HG03558 (cell line): ENCODE results near the gene CADM2.

ENCODE experiments used
- ATAC-seq: cut with Tn5 transposase; IDR thresholded peaks from one replicate; pipeline ENCODE4 v1.9.1; 2021; ENCODE audit warnings: moderate number of reproducible peaks; ENCODE audit not compliant: unreplicated experiment; ENCODE audit errors: extremely low read depth

The CADM2 gene

GRCh38 chr3:85171976-85172375, 213.2 kb downstream of the CADM2 start:
- no peak for ATAC-seq

GRCh38 chr3:85176799-85177198, 218.0 kb downstream of the CADM2 start:
- no peak for ATAC-seq

GRCh38 chr3:85182975-85183752, 224.4 kb downstream of the CADM2 start:
- ATAC-seq, result no peak

GRCh38 chr3:85185495-85185894, 226.7 kb downstream of the CADM2 start:
- no peak for ATAC-seq

- ATAC-seq, result no peak
These were observed 230.9 kb downstream of the CADM2 start for GRCh38 chr3:85189731-85190130.

DNA sequence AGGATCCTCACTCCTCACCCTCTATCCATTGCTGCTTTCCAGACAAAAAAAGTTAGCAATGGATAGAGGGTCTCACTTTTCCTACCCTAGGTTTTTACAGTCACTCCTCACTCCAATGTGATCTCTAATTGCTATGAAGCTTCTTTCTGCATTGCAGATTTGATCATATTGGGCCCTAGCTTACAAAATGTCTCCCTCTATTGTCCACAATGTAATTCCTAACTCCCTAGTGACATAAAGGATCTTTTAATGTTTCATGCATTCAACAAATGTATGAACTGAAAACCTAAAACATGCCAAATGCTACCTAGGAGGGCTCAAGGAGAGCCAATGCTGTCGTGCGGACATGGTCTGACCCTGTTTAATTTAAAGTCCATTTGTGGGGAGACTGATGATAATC, 234.8 kb downstream of the CADM2 start:
- no peak for ATAC-seq

GRCh38 chr3:85208650-85209049, 249.9 kb downstream of the CADM2 start:
- no peak for ATAC-seq

DNA sequence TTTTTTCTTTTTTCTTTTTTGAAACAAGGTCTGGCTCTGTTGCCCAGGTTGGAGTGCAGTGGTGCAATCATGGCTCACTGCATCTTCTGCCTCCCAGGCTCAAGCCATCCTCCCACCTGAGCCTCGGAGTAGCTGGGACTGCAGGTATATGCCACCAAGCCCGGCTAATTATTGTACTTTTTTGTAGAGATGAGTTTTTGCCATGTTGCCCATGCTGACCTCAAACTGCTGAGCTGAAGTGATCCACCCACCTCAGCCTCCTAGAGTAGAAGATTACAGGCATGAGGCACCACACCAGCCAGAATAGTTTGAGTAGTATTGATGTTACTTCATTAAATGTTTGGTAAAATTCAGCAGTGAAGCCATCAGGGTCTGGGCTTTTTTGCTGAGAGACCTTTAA, 251.8 kb downstream of the CADM2 start:
- ATAC-seq, result no peak

DNA sequence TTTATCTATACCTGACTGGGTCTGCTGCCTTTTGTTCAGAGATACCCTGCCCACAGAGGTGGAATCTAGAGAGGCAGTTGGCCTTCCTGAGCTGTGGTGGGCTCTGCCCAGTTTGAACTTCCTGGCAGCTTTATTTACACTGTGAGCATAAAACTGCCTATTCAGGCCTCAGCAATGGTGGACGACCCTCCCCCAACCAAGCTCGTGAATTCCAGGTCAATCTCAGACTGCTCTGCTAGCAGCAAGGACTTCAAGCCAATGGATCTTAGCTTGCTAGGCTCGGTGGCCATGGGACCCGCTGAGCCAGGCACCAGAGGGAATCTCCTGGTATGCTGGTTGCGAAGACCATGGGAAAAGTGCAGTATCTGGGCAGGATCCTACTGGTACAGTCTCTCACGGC, 270.2 kb downstream of the CADM2 start:
- no peak for ATAC-seq

- ATAC-seq, result no peak
These were observed 285.3 kb downstream of the CADM2 start for GRCh38 chr3:85244091-85244490.

DNA sequence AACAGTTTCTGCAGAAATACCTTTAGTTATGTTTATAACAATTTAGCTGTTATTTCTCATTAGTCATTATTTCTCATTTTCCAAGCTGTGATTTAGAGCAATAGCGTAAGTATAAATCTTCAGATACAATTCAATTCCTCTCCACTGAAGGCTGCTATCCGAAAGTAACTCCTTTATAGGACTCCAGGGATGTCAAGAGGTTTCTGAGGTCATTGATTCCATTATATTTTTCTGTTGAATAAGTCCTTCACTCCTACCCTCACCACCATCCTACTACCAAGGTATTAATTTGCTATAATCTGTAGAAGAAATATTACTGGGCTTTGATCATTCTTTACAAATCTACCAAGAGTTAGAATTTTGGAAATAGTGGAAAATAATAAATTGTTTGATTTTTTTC, 285.7 kb downstream of the CADM2 start:
- no peak for ATAC-seq

DNA sequence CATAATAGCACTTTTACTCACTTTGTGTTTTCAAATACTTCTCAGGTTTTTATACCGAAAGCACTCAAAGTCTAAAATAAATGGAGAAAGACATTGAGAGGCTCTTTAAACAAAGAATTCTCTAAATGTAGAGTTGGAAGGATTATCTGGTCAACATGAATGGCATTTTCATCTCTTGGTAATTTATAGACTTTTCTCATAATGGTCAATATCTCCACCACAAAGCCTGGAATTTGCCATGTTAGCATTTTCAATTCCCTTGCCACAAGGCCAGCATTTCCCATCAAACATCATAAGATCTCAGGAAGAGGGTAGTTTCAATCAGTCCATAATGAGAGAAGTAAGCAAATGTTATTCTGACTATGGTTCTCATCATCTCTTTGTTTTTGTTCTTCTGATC, 293.0 kb downstream of the CADM2 start:
- ATAC-seq, result no peak

DNA sequence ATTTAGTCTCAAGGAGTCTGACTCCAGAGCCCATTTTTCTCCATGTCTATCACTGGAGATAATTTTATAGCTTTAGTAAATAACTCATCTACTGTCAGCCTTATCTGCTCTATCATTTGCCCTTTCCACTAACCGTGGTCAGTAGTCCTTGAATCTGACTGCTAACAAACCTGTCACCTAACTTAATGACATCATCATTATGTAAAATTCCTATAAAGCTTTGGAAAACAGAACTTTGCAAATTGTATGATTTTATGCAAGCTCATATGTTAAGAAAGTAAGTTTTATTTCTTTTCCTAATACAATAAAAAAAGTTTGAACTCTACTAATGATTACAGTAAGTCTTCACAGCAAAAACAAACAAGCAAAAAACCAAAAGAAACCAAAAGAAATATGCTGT, 293.9 kb downstream of the CADM2 start:
- ATAC-seq, result no peak

DNA sequence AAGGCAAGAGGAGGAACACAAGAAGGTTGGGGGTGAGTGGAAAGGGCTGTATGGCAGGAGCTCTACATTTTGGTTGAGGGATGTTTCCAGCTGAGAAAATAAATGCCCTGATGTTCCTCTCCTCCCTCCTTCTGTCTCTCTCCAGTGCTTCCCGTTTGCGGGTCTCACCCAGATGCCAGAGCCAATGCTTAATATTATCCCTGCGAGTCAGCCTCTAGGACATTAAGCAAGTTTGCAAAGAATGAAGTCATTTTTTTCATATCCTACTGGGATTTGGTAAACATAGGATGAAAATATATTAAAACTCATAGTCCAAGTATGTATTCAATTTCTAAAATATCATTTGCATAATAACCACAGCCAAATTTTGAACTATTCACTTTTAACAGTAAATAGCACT, 295.9 kb downstream of the CADM2 start:
- ATAC-seq, result no peak

GRCh38 chr3:85255949-85256348, 297.2 kb downstream of the CADM2 start:
- no peak for ATAC-seq

GRCh38 chr3:85258326-85258725, 299.5 kb downstream of the CADM2 start:
- ATAC-seq, result no peak

- no peak for ATAC-seq
These were observed 300.0 kb downstream of the CADM2 start for GRCh38 chr3:85258819-85259218.

DNA sequence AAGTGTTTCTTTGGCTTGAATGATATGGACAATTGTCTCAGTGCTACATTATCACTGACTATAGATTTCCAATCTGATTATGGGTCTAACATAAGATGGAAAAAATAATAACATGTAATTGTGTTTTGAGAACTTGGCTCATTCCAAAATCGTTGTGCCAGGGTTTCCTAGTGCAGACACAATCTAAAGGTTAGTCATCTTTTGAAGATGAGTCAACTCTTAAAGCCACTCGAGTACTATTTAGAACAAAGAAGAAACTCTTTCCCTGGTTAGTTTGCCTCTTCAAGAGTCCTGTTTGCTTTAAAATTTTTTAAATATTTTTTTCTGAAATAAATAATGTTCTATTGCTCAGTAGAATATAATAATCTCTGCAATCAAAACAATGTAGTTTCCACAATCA, 301.0 kb downstream of the CADM2 start:
- no peak for ATAC-seq

DNA sequence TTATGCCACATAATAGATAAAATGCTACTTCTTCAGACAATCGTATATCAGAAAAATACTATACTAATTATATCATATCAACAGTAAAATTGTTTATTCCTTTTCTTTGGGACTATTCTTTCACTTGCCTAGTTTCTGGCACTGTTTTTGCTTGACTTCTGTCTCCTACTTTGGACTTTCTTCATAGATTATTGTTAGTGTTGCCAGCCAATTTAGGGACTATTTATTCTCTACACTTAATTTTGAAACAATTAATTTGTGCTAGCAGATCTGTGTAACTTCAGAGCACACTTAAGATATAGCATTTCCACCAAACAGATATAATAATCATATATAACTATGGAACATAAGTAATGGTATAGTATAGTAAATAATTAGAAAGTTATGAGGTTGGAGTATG, 305.6 kb downstream of the CADM2 start:
- no peak for ATAC-seq

DNA sequence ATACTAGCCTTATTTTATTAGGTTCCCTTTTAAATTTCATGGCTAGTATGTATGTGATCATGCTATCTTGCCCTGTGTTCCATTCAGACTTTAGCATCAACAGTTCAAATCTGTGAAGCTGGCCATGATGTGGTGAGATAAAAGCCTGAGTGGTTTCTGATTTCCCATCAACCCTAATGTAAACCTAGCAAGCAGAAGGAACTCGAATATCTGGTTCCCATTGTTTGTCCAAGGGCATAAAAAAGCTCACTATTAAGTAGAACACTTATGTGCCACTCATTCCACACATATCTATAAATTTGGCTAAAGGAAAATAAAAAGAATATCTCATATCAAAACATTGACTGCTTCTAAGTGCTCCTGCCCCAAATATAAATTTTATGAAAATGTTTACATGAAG, 311.7 kb downstream of the CADM2 start:
- ATAC-seq, result no peak

- ATAC-seq, result no peak
These were observed 313.1 kb downstream of the CADM2 start for GRCh38 chr3:85271911-85272310.

GRCh38 chr3:85288257-85288656, 329.5 kb downstream of the CADM2 start:
- ATAC-seq, result no peak

DNA sequence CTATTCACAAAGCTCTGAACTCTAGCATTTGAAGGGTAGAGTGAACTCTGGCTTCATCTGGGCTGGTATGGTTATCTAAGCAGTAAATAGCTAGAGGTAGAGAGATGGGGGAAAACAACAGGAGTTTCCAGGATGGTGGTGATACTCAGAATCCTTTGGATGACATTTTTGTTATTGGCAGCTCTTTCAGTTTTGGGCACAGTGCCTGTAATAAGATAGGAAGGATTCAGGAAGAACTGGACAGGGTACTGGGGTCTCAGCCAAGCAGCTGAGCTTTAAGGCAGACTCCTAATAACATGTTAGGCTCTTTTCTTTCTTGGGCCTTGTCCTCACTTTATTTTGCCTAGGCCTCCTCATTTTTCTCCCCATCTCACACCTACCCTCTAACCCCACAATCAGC, 338.5 kb downstream of the CADM2 start:
- ATAC-seq, result no peak
